GM18517 (cell line): ENCODE data around the gene SLC26A8.

ENCODE experiments used
- ATAC-seq: cut with Tn5 transposase; IDR thresholded peaks from one replicate; pipeline ENCODE4 v1.9.1; 2021; ENCODE audit warnings: mild to moderate bottlenecking, moderate library complexity; ENCODE audit not compliant: unreplicated experiment

Gene SLC26A8

GRCh38 chr6:36023996-36024795, at the start of gene SLC26A8:
Gene SLC26A8, minus strand, starts transcription at chr6:36024641. Its CDS starts 4,934 bp downstream, at chr6:36019707.
- no peak for ATAC-seq

- no peak for ATAC-seq
These were observed 49.1 kb upstream of the SLC26A8 start for GRCh38 chr6:36073587-36073986.

- no peak for ATAC-seq
These were observed 48.2 kb upstream of the SLC26A8 start for GRCh38 chr6:36072681-36073080.

- ATAC-seq = no peak
These were observed 47.3 kb upstream of the SLC26A8 start for GRCh38 chr6:36071714-36072113.

GRCh38 chr6:36071281-36071680, 46.8 kb upstream of the SLC26A8 start:
- ATAC-seq = no peak

- no peak for ATAC-seq
These were observed 45.8 kb upstream of the SLC26A8 start for GRCh38 chr6:36070252-36070651.

GRCh38 chr6:36069573-36069972, 45.1 kb upstream of the SLC26A8 start:
- ATAC-seq = no peak

- ATAC-seq = no peak
These were observed 44.1 kb upstream of the SLC26A8 start for GRCh38 chr6:36068586-36068985.

GRCh38 chr6:36068012-36068392, 43.6 kb upstream of the SLC26A8 start:
- no peak for ATAC-seq

- ATAC-seq = no peak
These were observed 43.1 kb upstream of the SLC26A8 start for GRCh38 chr6:36067374-36068011.

GRCh38 chr6:36066817-36067216, 42.4 kb upstream of the SLC26A8 start:
- ATAC-seq = no peak

GRCh38 chr6:36065916-36066315, 41.5 kb upstream of the SLC26A8 start:
- no peak for ATAC-seq

GRCh38 chr6:36064770-36065396, 40.4 kb upstream of the SLC26A8 start:
- no peak for ATAC-seq

- no peak for ATAC-seq
These were observed 39.0 kb upstream of the SLC26A8 start for GRCh38 chr6:36063318-36064060.

GRCh38 chr6:36062247-36062646, 37.8 kb upstream of the SLC26A8 start:
- ATAC-seq = no peak

GRCh38 chr6:36061236-36061635, 36.8 kb upstream of the SLC26A8 start:
- no peak for ATAC-seq

- ATAC-seq = no peak
These were observed 31.7 kb upstream of the SLC26A8 start for GRCh38 chr6:36056178-36056577.

GRCh38 chr6:36054956-36055355, 30.5 kb upstream of the SLC26A8 start:
- no peak for ATAC-seq

- no peak for ATAC-seq
These were observed 30.0 kb upstream of the SLC26A8 start for GRCh38 chr6:36054415-36054814.

- no peak for ATAC-seq
These were observed 29.4 kb upstream of the SLC26A8 start for GRCh38 chr6:36053878-36054277.

- ATAC-seq = no peak
These were observed 27.7 kb upstream of the SLC26A8 start for GRCh38 chr6:36052097-36052496.
